KMS-11 (cell line): ENCODE data around the gene KRTAP20-4.

Source experiments
- H2AFZ ChIP-seq: fragments of 200-600 bp; sonication (generic); 2 replicates; pipeline ENCODE4 v1.6.1; 2016; ENCODE audit warnings: antibody characterized with exemption, mixed run types, low read depth
- H3K27ac ChIP-seq: fragments of 200-600 bp; sonication (generic); 2 replicates; pipeline ENCODE4 v1.6.1; 2016; ENCODE audit warnings: mild to moderate bottlenecking, mixed run types
- H3K27me3 ChIP-seq: fragments of 200-600 bp; sonication (generic); 2 replicates; pipeline ENCODE4 v1.6.1; 2017; ENCODE audit warnings: mild to moderate bottlenecking, low read depth, mixed run types, moderate library complexity; ENCODE audit not compliant: insufficient read depth
- H3K36me3 ChIP-seq: fragments of 200-600 bp; sonication (generic); 2 replicates; pipeline ENCODE4 v1.6.1; 2017; ENCODE audit warnings: mild to moderate bottlenecking, mixed run types; ENCODE audit not compliant: insufficient read depth
- H3K4me1 ChIP-seq: fragments of 200-600 bp; sonication (generic); 2 replicates; pipeline ENCODE4 v1.6.1; 2016; ENCODE audit warnings: mild to moderate bottlenecking, low read depth, mixed run types; ENCODE audit not compliant: poor library complexity, severe bottlenecking
- H3K4me2 ChIP-seq: fragments of 200-600 bp; sonication (generic); 2 replicates; pipeline ENCODE4 v1.7.0; 2016; ENCODE audit warnings: mild to moderate bottlenecking, mixed run types
- H3K4me3 ChIP-seq: fragments of 200-600 bp; sonication (generic); IDR thresholded peaks from 2 replicates; pipeline ENCODE4 v1.6.1; 2017; ENCODE audit warnings: low read depth, low read length, mixed read lengths; ENCODE audit not compliant: insufficient read depth
- H3K79me2 ChIP-seq: fragments of 200-600 bp; sonication (generic); 2 replicates; pipeline ENCODE4 v1.6.1; 2016; ENCODE audit warnings: low read depth, mixed run types; ENCODE audit not compliant: insufficient read depth
- H3K9ac ChIP-seq: fragments of 200-600 bp; sonication (generic); 2 replicates; pipeline ENCODE4 v1.6.1; 2016; ENCODE audit warnings: mild to moderate bottlenecking, mixed run types
- H4K20me1 ChIP-seq: fragments of 200-600 bp; sonication (generic); 2 replicates; pipeline ENCODE4 v1.6.1; 2016; ENCODE audit warnings: mild to moderate bottlenecking, mixed run types; ENCODE audit not compliant: insufficient read depth
- TF ChIP-seq, protein P1 (sequence below): fragments of 200-600 bp; sonication (generic); conservative IDR thresholded peaks from 2 replicates; pipeline ENCODE4 v1.6.1; 2017; ENCODE audit warnings: low read depth, mild to moderate bottlenecking, antibody characterized with exemption, low read length, moderate library complexity, mixed read lengths

KRTAP20-4 gene

DNA sequence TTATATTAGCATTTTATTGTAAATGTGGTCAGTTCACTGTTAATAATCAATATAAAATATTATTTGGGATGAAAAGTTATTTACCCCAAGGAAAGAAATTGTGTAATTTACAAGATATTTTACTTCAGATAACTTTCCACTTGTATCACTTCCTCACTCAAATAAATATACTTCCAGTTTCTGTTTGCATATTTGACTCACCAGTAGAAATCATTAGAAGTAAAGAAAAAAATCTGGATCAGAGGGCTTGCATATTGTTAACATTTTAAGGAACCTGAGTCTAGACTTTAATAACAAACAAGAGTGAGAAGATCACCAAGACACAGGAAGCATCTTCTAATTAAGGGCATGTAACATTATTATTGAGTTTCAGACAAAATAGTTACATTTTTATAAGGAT is 347 bp upstream of the KRTAP20-4 start:
- Histone ChIP-seq H3K36me3 (no peaks in the 10 kb centered on the region), H3K79me2 (no peaks in the 10 kb centered on the region), H3K9ac (no peak overlapping the region), H3K27ac (no peak overlapping the region), H3K4me1 (no peaks in the 10 kb centered on the region), H3K27me3 (no peaks in the 10 kb centered on the region), H3K4me3 (no peak overlapping the region), H4K20me1 (no peaks in the 10 kb centered on the region), H3K4me2 (no peak overlapping the region), H2AFZ (no peak overlapping the region)
- TF ChIP-seq, protein P1, sequence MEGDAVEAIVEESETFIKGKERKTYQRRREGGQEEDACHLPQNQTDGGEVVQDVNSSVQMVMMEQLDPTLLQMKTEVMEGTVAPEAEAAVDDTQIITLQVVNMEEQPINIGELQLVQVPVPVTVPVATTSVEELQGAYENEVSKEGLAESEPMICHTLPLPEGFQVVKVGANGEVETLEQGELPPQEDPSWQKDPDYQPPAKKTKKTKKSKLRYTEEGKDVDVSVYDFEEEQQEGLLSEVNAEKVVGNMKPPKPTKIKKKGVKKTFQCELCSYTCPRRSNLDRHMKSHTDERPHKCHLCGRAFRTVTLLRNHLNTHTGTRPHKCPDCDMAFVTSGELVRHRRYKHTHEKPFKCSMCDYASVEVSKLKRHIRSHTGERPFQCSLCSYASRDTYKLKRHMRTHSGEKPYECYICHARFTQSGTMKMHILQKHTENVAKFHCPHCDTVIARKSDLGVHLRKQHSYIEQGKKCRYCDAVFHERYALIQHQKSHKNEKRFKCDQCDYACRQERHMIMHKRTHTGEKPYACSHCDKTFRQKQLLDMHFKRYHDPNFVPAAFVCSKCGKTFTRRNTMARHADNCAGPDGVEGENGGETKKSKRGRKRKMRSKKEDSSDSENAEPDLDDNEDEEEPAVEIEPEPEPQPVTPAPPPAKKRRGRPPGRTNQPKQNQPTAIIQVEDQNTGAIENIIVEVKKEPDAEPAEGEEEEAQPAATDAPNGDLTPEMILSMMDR = no peak

DNA sequence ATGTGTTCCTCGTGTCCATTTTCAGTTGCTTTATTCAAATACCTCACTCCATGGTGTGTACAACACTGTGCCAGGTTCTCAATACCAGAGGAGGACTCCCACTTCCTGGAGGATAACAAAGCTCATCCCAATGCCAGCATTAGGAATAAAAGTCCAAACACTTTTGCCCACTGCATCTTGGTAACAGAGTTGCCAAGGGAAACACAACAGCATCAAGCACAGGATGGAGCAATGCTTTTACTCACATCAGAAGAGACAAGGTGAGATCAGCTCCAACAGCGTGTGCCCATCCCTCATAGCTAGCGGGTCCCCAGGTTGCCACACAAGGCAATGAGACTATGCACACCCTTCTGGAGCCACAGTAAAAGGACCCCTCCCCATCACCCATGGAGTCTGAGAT is 2.9 kb downstream of the KRTAP20-4 start:
- Histone ChIP-seq H3K4me3 (no peak overlapping the region), H3K4me1 (no peaks in the 10 kb centered on the region), H3K79me2 (no peaks in the 10 kb centered on the region), H2AFZ (no peak overlapping the region), H3K27ac (no peak overlapping the region), H4K20me1 (no peaks in the 10 kb centered on the region), H3K4me2 (no peak overlapping the region), H3K36me3 (no peaks in the 10 kb centered on the region), H3K9ac (no peak overlapping the region), H3K27me3 (no peaks in the 10 kb centered on the region)
- TF ChIP-seq, protein P1 = no peak

DNA sequence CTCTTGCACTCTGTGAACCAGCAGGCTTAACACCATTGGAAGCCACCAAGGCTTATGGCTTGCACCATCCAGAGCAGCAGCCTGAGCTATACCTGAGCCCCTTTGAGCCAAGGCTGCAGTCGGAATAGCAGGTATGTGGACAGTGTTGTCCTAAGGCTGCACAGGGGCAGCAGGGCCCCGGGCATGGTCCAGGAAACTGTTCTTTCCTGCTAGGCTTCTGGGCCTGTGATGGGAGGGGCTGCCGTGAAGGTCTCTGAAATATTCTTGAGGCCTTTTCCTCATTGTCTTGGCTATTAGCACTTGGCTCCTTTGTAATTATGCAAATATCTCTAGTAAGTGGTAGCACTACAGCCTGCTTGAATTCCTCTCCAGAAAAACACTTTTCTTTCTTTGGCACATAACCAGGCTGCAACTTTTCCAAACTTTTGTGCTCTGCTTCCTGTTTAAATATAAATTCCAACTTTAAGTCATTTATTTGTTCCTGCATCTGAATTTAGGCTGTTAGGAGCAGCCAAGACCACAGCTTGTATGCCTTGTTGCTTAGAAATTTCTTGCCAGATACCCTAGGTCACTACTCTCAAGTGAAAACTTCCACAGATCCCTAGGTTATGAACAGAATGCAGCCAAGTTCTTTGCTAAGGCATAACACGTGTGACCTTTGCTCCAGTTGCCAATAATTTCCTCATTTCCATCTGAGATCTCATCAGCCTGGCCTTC is 5.2 kb downstream of the KRTAP20-4 start:
- no peaks in the 10 kb centered on the region for H3K36me3 ChIP-seq
- TF ChIP-seq, protein P1 = no peak

DNA sequence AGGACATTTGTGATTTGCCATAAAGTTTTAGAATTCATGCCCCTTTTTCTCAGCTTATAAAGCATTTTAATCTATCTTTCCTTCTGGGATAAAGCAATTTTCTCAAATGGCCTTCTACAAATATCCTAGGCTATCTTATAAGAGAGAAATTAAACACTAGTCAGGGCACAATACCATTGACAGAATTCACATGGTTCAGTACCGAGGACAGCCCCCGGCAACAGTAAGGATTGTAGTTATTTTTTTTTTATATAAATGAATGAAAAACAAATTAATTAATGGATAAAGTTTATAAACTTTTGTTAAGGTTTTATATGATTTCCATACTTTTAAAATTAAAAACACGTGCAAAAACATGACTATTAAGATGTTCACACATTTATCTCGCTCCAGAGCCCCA is 7.7 kb downstream of the KRTAP20-4 start:
- Histone ChIP-seq H2AFZ (no peak overlapping the region), H3K4me3 (no peak overlapping the region), H3K27me3 (no peaks in the 10 kb centered on the region), H3K4me1 (no peaks in the 10 kb centered on the region), H3K36me3 (no peaks in the 10 kb centered on the region), H3K27ac (no peak overlapping the region), H3K9ac (no peak overlapping the region), H3K79me2 (no peaks in the 10 kb centered on the region), H3K4me2 (no peak overlapping the region), H4K20me1 (no peaks in the 10 kb centered on the region)
- TF ChIP-seq, protein P1 = no peak

More for the DNA sequence above, 5.2 kb downstream of the KRTAP20-4 start:
- no peak overlapping the region for H2AFZ ChIP-seq
- no peak overlapping the region for H3K4me2 ChIP-seq
- no peaks in the 10 kb centered on the region for H3K27me3 ChIP-seq
- no peaks in the 10 kb centered on the region for H3K4me1 ChIP-seq
- H3K4me3 ChIP-seq = no peak overlapping the region
- H3K27ac ChIP-seq = no peak overlapping the region
- no peaks in the 10 kb centered on the region for H4K20me1 ChIP-seq
- no peak overlapping the region for H3K9ac ChIP-seq
- H3K79me2 ChIP-seq = no peaks in the 10 kb centered on the region
